Measurements from ENCODE around the gene ADAM12. TPM values are rescaled to one million over a fixed set of nuclear protein-coding genes. Genes with fewer than 3 reads are reported as not detected.

ADAM12 gene
- total and polyA plus RNA-seq, 2 of the 13 experiments (the other 11 are each of a cell fraction or from before 2014, with no cell fraction given), result not detected

DNA sequence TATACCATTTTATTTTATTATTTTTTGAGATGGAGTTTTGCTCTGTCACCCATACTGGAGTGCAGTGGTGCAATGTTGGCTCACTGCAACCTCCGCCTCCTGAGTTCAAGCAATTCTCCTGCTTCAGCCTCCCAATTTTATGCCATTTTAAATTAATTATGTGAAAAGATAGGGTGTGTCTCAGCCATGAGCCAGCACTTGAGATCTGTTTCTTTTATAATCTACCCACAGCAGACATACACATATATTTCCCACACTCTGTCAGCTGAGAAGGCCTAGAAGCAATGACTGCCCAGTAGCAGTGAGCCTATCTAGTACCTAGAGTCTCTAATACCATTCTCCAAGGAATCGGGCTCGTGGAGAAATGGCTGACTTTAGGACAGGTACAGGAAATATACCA is 70.5 kb downstream of the ADAM12 start:
- in situ Hi-C loops (cut with HindIII; ENCODE audit: extremely low pct_ligation_motif_present, low pct_unique_long_range_greater_than_20kb), result no loop called here
- Histone ChIP-seq H3K27me3 (ENCODE audit: control insufficient read depth in 1 of 2, insufficient read depth in 2 of 2, low read length in 2 of 2) (peaks cover 1 to 14% of the 10 kb centered on the region in 2 experiments; a peak in 2 of 5 replicates), H3K79me2 (ENCODE audit: insufficient read depth, low read length) (no peaks in the 10 kb centered on the region), H3K9ac (ENCODE audit: insufficient read depth, low read depth, low read length) (no peak overlapping the region), H3K4me3 (replicated peaks in 1 of 3; ENCODE audit: insufficient read depth in 1 of 3, low read depth in 2 of 3, low read length in 3 of 3) (no peak overlapping the region), H3K36me3 (replicated peaks in 1 of 2; ENCODE audit: control insufficient read depth in 1 of 2, insufficient read depth in 2 of 2, low read length in 2 of 2) (no peaks in the 10 kb centered on the region), H2AFZ (ENCODE audit: low read length) (no peak overlapping the region), H3K27ac (ENCODE audit: extremely low read length, insufficient read depth, low read length) (no peak overlapping the region), H3K9me3 (ENCODE audit: low read length) (no peaks in the 10 kb centered on the region), H3K4me2 (ENCODE audit: low read depth, low read length) (no peak overlapping the region), H3K4me1 (ENCODE audit: insufficient read depth, low read length) (no peaks in the 10 kb centered on the region), H4K20me1 (ENCODE audit: insufficient read depth, low read length) (no peaks in the 10 kb centered on the region)
- ChIA-PET POLR2A (no interaction called here), CTCF (ENCODE audit: low intra/inter-chr PET ratio, low total read pairs) (no interaction called here)
- intact Hi-C loops (cut with micrococcal nuclease; ENCODE audit: unreplicated experiment), result no loop called here
- DNase-seq (ENCODE audit: low spot score), result no peak
- 2% methylated on average over 3 of the region's 3 CpGs for WGBS (ENCODE audit: low lambda C conversion rate)
- no peak for ATAC-seq
- TF ChIP-seq ZNF652 (CRISPR knock-in tag; IDR thresholded peaks at IDR 0.05; ENCODE audit: borderline replicate concordance, low read depth) (no peak), ZNF839 (CRISPR knock-in tag; IDR thresholded peaks at IDR 0.05; ENCODE audit: borderline replicate concordance) (no peak), ZIK1 (CRISPR knock-in tag; IDR thresholded peaks at IDR 0.05; ENCODE audit: borderline replicate concordance, low read depth) (no peak), TOPORS (CRISPR knock-in tag; IDR thresholded peaks at IDR 0.05) (no peak), REL (CRISPR knock-in tag; conservative IDR thresholded peaks at IDR 0.05) (no peak), ZNF235 (CRISPR knock-in tag; IDR thresholded peaks at IDR 0.05; ENCODE audit: borderline replicate concordance) (no peak), MED13 (CRISPR knock-in tag; IDR thresholded peaks at IDR 0.05) (no peak)
- TF ChIP-seq, protein P1, sequence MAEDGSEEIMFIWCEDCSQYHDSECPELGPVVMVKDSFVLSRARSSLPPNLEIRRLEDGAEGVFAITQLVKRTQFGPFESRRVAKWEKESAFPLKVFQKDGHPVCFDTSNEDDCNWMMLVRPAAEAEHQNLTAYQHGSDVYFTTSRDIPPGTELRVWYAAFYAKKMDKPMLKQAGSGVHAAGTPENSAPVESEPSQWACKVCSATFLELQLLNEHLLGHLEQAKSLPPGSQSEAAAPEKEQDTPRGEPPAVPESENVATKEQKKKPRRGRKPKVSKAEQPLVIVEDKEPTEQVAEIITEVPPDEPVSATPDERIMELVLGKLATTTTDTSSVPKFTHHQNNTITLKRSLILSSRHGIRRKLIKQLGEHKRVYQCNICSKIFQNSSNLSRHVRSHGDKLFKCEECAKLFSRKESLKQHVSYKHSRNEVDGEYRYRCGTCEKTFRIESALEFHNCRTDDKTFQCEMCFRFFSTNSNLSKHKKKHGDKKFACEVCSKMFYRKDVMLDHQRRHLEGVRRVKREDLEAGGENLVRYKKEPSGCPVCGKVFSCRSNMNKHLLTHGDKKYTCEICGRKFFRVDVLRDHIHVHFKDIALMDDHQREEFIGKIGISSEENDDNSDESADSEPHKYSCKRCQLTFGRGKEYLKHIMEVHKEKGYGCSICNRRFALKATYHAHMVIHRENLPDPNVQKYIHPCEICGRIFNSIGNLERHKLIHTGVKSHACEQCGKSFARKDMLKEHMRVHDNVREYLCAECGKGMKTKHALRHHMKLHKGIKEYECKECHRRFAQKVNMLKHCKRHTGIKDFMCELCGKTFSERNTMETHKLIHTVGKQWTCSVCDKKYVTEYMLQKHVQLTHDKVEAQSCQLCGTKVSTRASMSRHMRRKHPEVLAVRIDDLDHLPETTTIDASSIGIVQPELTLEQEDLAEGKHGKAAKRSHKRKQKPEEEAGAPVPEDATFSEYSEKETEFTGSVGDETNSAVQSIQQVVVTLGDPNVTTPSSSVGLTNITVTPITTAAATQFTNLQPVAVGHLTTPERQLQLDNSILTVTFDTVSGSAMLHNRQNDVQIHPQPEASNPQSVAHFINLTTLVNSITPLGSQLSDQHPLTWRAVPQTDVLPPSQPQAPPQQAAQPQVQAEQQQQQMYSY (CRISPR knock-in tag; IDR thresholded peaks at IDR 0.05), result no peak
- TF ChIP-seq, protein P2, sequence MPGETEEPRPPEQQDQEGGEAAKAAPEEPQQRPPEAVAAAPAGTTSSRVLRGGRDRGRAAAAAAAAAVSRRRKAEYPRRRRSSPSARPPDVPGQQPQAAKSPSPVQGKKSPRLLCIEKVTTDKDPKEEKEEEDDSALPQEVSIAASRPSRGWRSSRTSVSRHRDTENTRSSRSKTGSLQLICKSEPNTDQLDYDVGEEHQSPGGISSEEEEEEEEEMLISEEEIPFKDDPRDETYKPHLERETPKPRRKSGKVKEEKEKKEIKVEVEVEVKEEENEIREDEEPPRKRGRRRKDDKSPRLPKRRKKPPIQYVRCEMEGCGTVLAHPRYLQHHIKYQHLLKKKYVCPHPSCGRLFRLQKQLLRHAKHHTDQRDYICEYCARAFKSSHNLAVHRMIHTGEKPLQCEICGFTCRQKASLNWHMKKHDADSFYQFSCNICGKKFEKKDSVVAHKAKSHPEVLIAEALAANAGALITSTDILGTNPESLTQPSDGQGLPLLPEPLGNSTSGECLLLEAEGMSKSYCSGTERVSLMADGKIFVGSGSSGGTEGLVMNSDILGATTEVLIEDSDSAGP (CRISPR knock-in tag; IDR thresholded peaks at IDR 0.05; ENCODE audit: borderline replicate concordance), result no peak
- TF ChIP-seq, protein P3, sequence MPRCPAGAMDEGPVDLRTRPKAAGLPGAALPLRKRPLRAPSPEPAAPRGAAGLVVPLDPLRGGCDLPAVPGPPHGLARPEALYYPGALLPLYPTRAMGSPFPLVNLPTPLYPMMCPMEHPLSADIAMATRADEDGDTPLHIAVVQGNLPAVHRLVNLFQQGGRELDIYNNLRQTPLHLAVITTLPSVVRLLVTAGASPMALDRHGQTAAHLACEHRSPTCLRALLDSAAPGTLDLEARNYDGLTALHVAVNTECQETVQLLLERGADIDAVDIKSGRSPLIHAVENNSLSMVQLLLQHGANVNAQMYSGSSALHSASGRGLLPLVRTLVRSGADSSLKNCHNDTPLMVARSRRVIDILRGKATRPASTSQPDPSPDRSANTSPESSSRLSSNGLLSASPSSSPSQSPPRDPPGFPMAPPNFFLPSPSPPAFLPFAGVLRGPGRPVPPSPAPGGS (CRISPR knock-in tag; IDR thresholded peaks at IDR 0.05), result no peak
- no peak for FAIRE-seq
- BruUV-seq (replicated peaks), result no TSS peak
